Measurements from ENCODE around the gene MYO1B.

MYO1B gene

DNA sequence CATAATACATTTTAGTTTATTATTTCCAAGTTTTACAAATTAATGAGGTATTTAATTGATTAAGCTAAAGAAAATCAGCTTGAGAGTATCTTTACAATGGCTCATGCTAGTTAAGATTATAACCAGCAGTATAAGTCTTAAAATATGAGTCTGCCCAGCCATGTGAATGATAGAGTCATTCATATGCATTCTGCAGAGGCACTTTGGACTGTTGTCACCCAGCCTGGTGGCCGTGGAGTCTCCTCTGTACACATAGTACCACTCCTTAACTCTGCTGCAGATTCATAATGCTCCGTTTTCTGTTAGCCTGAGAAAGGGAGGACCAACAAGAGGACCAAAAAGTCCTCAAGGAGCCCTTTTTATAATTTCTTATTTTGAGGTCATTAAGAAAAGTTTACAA, 148.8 kb downstream of the MYO1B start:
- H2BK15ac ChIP-seq (ENCODE audit: low read depth, poor library complexity, severe bottlenecking) = no peak overlapping the region
- WGBS = 100% methylated on average over 1 of the region's 2 CpGs
- no peak overlapping the region for H3K23ac ChIP-seq (ENCODE audit: low read length in 2 of 2)
- no peak overlapping the region for H2AK5ac ChIP-seq (ENCODE audit: low read length, severe bottlenecking)
- no peak overlapping the region for H3K27ac ChIP-seq (ENCODE audit: low read length, poor library complexity, severe bottlenecking)
- H3K36me3 ChIP-seq (ENCODE audit: control insufficient read depth in 1 of 2, insufficient read depth in 2 of 2, low read depth in 1 of 2, low read length in 2 of 2) = peaks cover 24 to 79% of the 10 kb centered on the region in 2 experiments
- H2BK12ac ChIP-seq (ENCODE audit: low read length in 2 of 2) = no peak overlapping the region
- H2BK120ac ChIP-seq (ENCODE audit: low read depth, low read length) = no peak overlapping the region
- H4K91ac ChIP-seq (ENCODE audit: low read length) = no peak overlapping the region
- no peak overlapping the region for H3K18ac ChIP-seq (ENCODE audit: low read depth in 1 of 2, low read length in 2 of 2)
- no peak overlapping the region for H3K4ac ChIP-seq (ENCODE audit: low read depth in 1 of 2, low read length in 2 of 2)
- H3K27me3 ChIP-seq (ENCODE audit: control insufficient read depth in 1 of 2, insufficient read depth in 1 of 2, low read length in 2 of 2) = no peaks in the 10 kb centered on the region
- H3K4me2 ChIP-seq (ENCODE audit: low read length, poor library complexity, severe bottlenecking) = no peak overlapping the region
- H2BK5ac ChIP-seq (ENCODE audit: low read depth, low read length, poor library complexity, severe bottlenecking) = no peak overlapping the region
- no peak overlapping the region for H2AFZ ChIP-seq (ENCODE audit: low read depth, low read length)
- H4K8ac ChIP-seq (ENCODE audit: low read length) = no peak overlapping the region
- H3K79me1 ChIP-seq (replicated peaks; ENCODE audit: low read length, poor library complexity, severe bottlenecking) = peaks cover 16% of the 10 kb centered on the region
- no peak overlapping the region for H3K4me3 ChIP-seq (ENCODE audit: insufficient read depth in 1 of 2, low read depth in 1 of 2, low read length in 2 of 2)
- H3K9ac ChIP-seq (ENCODE audit: low read length) = no peak overlapping the region
- no peak for DNase-seq
- H3K14ac ChIP-seq (ENCODE audit: low read length in 2 of 2) = no peak overlapping the region
- no peaks in the 10 kb centered on the region for H3K4me1 ChIP-seq (ENCODE audit: control insufficient read depth, insufficient read depth, low read depth, low read length)
- H3K9me3 ChIP-seq (ENCODE audit: control insufficient read depth, low read length) = no peaks in the 10 kb centered on the region

DNA sequence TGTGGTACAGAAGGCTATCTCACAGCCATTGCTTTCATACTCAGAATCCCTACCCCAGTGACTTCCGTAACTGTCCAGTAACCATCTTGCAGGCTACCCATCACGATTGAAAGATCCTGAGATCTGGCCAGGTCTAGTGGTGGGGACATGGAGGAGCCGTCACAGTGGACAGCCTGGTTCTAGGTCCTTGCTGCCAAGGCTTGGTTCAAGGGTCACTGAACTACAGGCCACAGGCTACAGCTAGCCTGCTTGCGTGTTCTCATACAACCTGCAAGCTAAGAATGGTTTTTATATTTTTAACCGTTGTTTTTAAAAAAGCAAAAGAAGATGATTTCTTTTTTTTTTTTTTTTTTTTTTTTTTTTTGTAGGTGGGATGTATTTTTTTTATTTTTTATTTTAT, 151.6 kb downstream of the MYO1B start:
- H3K23ac ChIP-seq (ENCODE audit: low read length in 2 of 2) = no peak overlapping the region
- H3K18ac ChIP-seq (ENCODE audit: low read depth in 1 of 2, low read length in 2 of 2) = no peak overlapping the region
- H4K91ac ChIP-seq (ENCODE audit: low read length) = no peak overlapping the region
- no peak overlapping the region for H2BK12ac ChIP-seq (ENCODE audit: low read length in 2 of 2)
- WGBS = 98% methylated on average over 4 of the region's 5 CpGs
- peaks cover 19 to 79% of the 10 kb centered on the region in 2 experiments for H3K36me3 ChIP-seq (ENCODE audit: control insufficient read depth in 1 of 2, insufficient read depth in 2 of 2, low read depth in 1 of 2, low read length in 2 of 2)
- H4K8ac ChIP-seq (ENCODE audit: low read length) = no peak overlapping the region
- H3K4me1 ChIP-seq (ENCODE audit: control insufficient read depth, insufficient read depth, low read depth, low read length) = no peaks in the 10 kb centered on the region
- no peak overlapping the region for H3K4ac ChIP-seq (ENCODE audit: low read depth in 1 of 2, low read length in 2 of 2)
- H3K27me3 ChIP-seq (ENCODE audit: control insufficient read depth in 1 of 2, insufficient read depth in 1 of 2, low read length in 2 of 2) = no peaks in the 10 kb centered on the region
- H3K14ac ChIP-seq (ENCODE audit: low read length in 2 of 2) = no peak overlapping the region
- H2AK5ac ChIP-seq (ENCODE audit: low read length, severe bottlenecking) = no peak overlapping the region
- no peak overlapping the region for H3K27ac ChIP-seq (ENCODE audit: low read length, poor library complexity, severe bottlenecking)
- H3K79me1 ChIP-seq (replicated peaks; ENCODE audit: low read length, poor library complexity, severe bottlenecking) = peaks cover 8% of the 10 kb centered on the region
- H2BK5ac ChIP-seq (ENCODE audit: low read depth, low read length, poor library complexity, severe bottlenecking) = no peak overlapping the region
- H2AFZ ChIP-seq (ENCODE audit: low read depth, low read length) = no peak overlapping the region
- H3K9ac ChIP-seq (ENCODE audit: low read length) = no peak overlapping the region
- H3K4me2 ChIP-seq (ENCODE audit: low read length, poor library complexity, severe bottlenecking) = no peak overlapping the region
- H2BK120ac ChIP-seq (ENCODE audit: low read depth, low read length) = no peak overlapping the region
- no peak for DNase-seq
- H2BK15ac ChIP-seq (ENCODE audit: low read depth, poor library complexity, severe bottlenecking) = no peak overlapping the region
- no peak overlapping the region for H3K4me3 ChIP-seq (ENCODE audit: insufficient read depth in 1 of 2, low read depth in 1 of 2, low read length in 2 of 2)
- no peaks in the 10 kb centered on the region for H3K9me3 ChIP-seq (ENCODE audit: control insufficient read depth, low read length)

DNA sequence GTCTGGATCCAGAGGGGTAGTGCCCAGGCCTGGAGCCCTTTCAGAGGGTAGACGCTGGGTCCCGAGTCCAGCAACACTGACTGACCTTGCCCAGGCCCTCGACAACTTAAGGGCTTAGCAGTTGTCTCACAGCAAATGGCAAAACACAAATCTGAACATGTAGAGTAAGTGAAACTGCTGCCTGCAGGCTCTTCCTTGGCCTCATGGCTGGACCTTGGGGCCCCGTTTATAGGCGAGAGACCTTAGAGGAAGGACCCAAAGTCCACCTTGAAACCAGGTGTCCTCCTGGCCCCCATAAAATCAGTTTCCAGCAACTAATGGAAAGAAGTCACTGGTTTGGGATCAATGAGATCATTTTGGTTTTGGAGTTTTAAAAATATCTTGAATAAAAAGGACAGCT, 154.4 kb downstream of the MYO1B start:
- Histone ChIP-seq H3K14ac (ENCODE audit: low read length in 2 of 2) (no peak overlapping the region), H3K4me3 (ENCODE audit: insufficient read depth in 1 of 2, low read depth in 1 of 2, low read length in 2 of 2) (no peak overlapping the region), H3K23ac (ENCODE audit: low read length in 2 of 2) (no peak overlapping the region), H3K4me1 (ENCODE audit: control insufficient read depth, insufficient read depth, low read depth, low read length) (no peaks in the 10 kb centered on the region), H2BK15ac (ENCODE audit: low read depth, poor library complexity, severe bottlenecking) (no peak overlapping the region), H3K27ac (ENCODE audit: low read length, poor library complexity, severe bottlenecking) (no peak overlapping the region), H2AK5ac (ENCODE audit: low read length, severe bottlenecking) (no peak overlapping the region), H4K91ac (ENCODE audit: low read length) (no peak overlapping the region), H2BK120ac (ENCODE audit: low read depth, low read length) (no peak overlapping the region), H3K18ac (ENCODE audit: low read depth in 1 of 2, low read length in 2 of 2) (no peak overlapping the region), H2BK12ac (ENCODE audit: low read length in 2 of 2) (no peak overlapping the region), H3K79me1 (replicated peaks; ENCODE audit: low read length, poor library complexity, severe bottlenecking) (peaks cover 6% of the 10 kb centered on the region), H3K4ac (ENCODE audit: low read depth in 1 of 2, low read length in 2 of 2) (no peak overlapping the region), H2BK5ac (ENCODE audit: low read depth, low read length, poor library complexity, severe bottlenecking) (no peak overlapping the region), H3K36me3 (ENCODE audit: control insufficient read depth in 1 of 2, insufficient read depth in 2 of 2, low read depth in 1 of 2, low read length in 2 of 2) (peaks cover 19 to 79% of the 10 kb centered on the region in 2 experiments), H3K9ac (ENCODE audit: low read length) (no peak overlapping the region), H2AFZ (ENCODE audit: low read depth, low read length) (no peak overlapping the region), H3K27me3 (ENCODE audit: control insufficient read depth in 1 of 2, insufficient read depth in 1 of 2, low read length in 2 of 2) (no peaks in the 10 kb centered on the region), H3K4me2 (ENCODE audit: low read length, poor library complexity, severe bottlenecking) (no peak overlapping the region), H4K8ac (ENCODE audit: low read length) (no peak overlapping the region), H3K9me3 (ENCODE audit: control insufficient read depth, low read length) (no peaks in the 10 kb centered on the region)
- DNase-seq = no peak
- 96% methylated on average over 5 of the region's 5 CpGs for WGBS

DNA sequence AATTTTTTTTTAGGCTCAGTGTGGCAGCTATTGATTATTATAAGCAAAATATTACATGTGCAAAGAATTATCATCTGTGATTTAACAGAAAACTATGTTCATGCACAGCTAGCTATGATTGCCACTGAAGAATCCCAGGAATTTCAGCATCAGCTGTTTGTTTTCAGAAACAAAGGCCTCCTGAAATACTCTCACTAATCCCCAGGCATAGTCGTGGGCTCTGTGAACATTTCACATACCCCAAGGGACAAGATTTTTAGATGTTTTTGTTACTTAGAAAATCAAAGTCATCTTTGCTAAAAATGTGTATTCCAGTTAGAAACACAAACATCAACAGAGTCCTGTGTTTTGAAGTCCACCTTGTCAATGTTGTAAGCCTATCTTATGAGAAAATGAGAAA, 156.1 kb downstream of the MYO1B start:
- Histone ChIP-seq H2BK5ac (ENCODE audit: low read depth, low read length, poor library complexity, severe bottlenecking) (peak overlapping the region; percentile 79), H3K4me2 (ENCODE audit: low read length, poor library complexity, severe bottlenecking) (peak overlapping the region; percentile 16), H4K91ac (ENCODE audit: low read length) (no peak overlapping the region), H3K9ac (ENCODE audit: low read length) (peak overlapping the region; percentile 37), H3K27me3 (ENCODE audit: control insufficient read depth in 1 of 2, insufficient read depth in 1 of 2, low read length in 2 of 2) (no peaks in the 10 kb centered on the region), H3K4me1 (ENCODE audit: control insufficient read depth, insufficient read depth, low read depth, low read length) (no peaks in the 10 kb centered on the region), H3K23ac (ENCODE audit: low read length in 2 of 2) (no peak overlapping the region), H3K4me3 (ENCODE audit: insufficient read depth in 1 of 2, low read depth in 1 of 2, low read length in 2 of 2) (no peak overlapping the region), H2AK5ac (ENCODE audit: low read length, severe bottlenecking) (no peak overlapping the region), H2BK120ac (ENCODE audit: low read depth, low read length) (no peak overlapping the region), H3K14ac (ENCODE audit: low read length in 2 of 2) (no peak overlapping the region), H3K4ac (ENCODE audit: low read depth in 1 of 2, low read length in 2 of 2) (no peak overlapping the region), H3K9me3 (ENCODE audit: control insufficient read depth, low read length) (no peaks in the 10 kb centered on the region), H3K79me1 (replicated peaks; ENCODE audit: low read length, poor library complexity, severe bottlenecking) (peaks cover 9% of the 10 kb centered on the region), H2BK15ac (ENCODE audit: low read depth, poor library complexity, severe bottlenecking) (no peak overlapping the region), H3K18ac (ENCODE audit: low read depth in 1 of 2, low read length in 2 of 2) (no peak overlapping the region), H3K27ac (ENCODE audit: low read length, poor library complexity, severe bottlenecking) (peak overlapping the region; percentile 42), H2BK12ac (ENCODE audit: low read length in 2 of 2) (no peak overlapping the region), H3K36me3 (ENCODE audit: control insufficient read depth in 1 of 2, insufficient read depth in 2 of 2, low read depth in 1 of 2, low read length in 2 of 2) (peaks cover 13 to 79% of the 10 kb centered on the region in 2 experiments), H4K8ac (ENCODE audit: low read length) (no peak overlapping the region), H2AFZ (ENCODE audit: low read depth, low read length) (no peak overlapping the region)
- DNase-seq = no peak
- WGBS = no CpG with 5 or more reads among the region's 1 CpG

Measured in mesenchymal stem cell (in vitro differentiated cells and primary cell).